Measurements from ENCODE around the gene SLC6A12.

GRCh38 chr12:189622-189962 is 24.4 kb downstream of the SLC6A12 start:
- no peak for TF ChIP-seq CSRNP3 (CRISPR knock-in tag; IDR thresholded peaks at IDR 0.05)
- no peak for TF ChIP-seq SNAI2 (CRISPR knock-in tag; IDR thresholded peaks at IDR 0.05)
- no peak for TF ChIP-seq BACH2 (CRISPR knock-in tag; IDR thresholded peaks at IDR 0.05; ENCODE audit: borderline replicate concordance)
- TF ChIP-seq ZFP30 (CRISPR knock-in tag; IDR thresholded peaks at IDR 0.05) = no peak
- TF ChIP-seq, protein P1, sequence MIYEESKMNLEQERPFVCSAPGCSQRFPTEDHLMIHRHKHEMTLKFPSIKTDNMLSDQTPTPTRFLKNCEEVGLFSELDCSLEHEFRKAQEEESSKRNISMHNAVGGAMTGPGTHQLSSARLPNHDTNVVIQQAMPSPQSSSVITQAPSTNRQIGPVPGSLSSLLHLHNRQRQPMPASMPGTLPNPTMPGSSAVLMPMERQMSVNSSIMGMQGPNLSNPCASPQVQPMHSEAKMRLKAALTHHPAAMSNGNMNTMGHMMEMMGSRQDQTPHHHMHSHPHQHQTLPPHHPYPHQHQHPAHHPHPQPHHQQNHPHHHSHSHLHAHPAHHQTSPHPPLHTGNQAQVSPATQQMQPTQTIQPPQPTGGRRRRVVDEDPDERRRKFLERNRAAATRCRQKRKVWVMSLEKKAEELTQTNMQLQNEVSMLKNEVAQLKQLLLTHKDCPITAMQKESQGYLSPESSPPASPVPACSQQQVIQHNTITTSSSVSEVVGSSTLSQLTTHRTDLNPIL (CRISPR knock-in tag; IDR thresholded peaks at IDR 0.05; ENCODE audit: low read depth) = no peak
- no peak for TF ChIP-seq GLIS3 (CRISPR knock-in tag; IDR thresholded peaks at IDR 0.05)
- TF ChIP-seq PATZ1 (CRISPR knock-in tag; IDR thresholded peaks at IDR 0.05; ENCODE audit: borderline replicate concordance) = no peak
- TF ChIP-seq, protein P2, sequence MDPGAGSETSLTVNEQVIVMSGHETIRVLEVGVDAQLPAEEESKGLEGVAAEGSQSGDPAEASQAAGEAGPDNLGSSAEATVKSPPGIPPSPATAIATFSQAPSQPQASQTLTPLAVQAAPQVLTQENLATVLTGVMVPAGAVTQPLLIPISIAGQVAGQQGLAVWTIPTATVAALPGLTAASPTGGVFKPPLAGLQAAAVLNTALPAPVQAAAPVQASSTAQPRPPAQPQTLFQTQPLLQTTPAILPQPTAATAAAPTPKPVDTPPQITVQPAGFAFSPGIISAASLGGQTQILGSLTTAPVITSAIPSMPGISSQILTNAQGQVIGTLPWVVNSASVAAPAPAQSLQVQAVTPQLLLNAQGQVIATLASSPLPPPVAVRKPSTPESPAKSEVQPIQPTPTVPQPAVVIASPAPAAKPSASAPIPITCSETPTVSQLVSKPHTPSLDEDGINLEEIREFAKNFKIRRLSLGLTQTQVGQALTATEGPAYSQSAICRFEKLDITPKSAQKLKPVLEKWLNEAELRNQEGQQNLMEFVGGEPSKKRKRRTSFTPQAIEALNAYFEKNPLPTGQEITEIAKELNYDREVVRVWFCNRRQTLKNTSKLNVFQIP (CRISPR knock-in tag; IDR thresholded peaks at IDR 0.05; ENCODE audit: borderline replicate concordance, low read depth) = no peak
- TF ChIP-seq ARNTL (CRISPR knock-in tag; IDR thresholded peaks at IDR 0.05; ENCODE audit: borderline replicate concordance, low read depth) = no peak
- no peak for TF ChIP-seq OSR1 (CRISPR knock-in tag; IDR thresholded peaks at IDR 0.05)
- TF ChIP-seq PPARA (CRISPR knock-in tag; IDR thresholded peaks at IDR 0.05; ENCODE audit: borderline replicate concordance) = no peak
- TF ChIP-seq TOX (CRISPR knock-in tag; IDR thresholded peaks at IDR 0.05; ENCODE audit: borderline replicate concordance) = no peak
